Fibroblast of lung (primary cell): ENCODE data around the gene SERGEF. TPM values are rescaled to one million over a fixed set of nuclear protein-coding genes. Genes with fewer than 3 reads are reported as not detected.

Experiments used
- DNase-seq, 2 donors: peaks; one replicate each; pipeline versions ENCODE4 v3.0.0 to v3.0.0-alpha.2; 2010; ENCODE audit warnings: low read depth in 2 of 2
- H2AFZ ChIP-seq: 2 replicates; pipeline ENCODE4 v1.5.1; 2012; ENCODE audit warnings: low read length, control low read depth, inconsistent platforms
- H3K27ac ChIP-seq: 2 replicates; pipeline ENCODE4 v1.5.1; 2011; ENCODE audit warnings: low read length, control low read depth; ENCODE audit not compliant: insufficient read depth
- H3K27me3 ChIP-seq: 2 replicates; pipeline ENCODE4 v1.5.1; 2011; ENCODE audit warnings: mild to moderate bottlenecking, low read length; ENCODE audit not compliant: control insufficient read depth, insufficient read depth
- H3K36me3 ChIP-seq: 2 replicates; pipeline ENCODE4 v1.5.1; 2011; ENCODE audit warnings: low read length; ENCODE audit not compliant: control insufficient read depth, insufficient read depth
- H3K4me1 ChIP-seq: 2 replicates; pipeline ENCODE4 v1.5.1; 2011; ENCODE audit warnings: low read length; ENCODE audit not compliant: control insufficient read depth, insufficient read depth; ENCODE audit errors: extremely low read depth
- H3K4me2 ChIP-seq: 2 replicates; pipeline ENCODE4 v1.5.1; 2011; ENCODE audit warnings: low read length, control low read depth; ENCODE audit not compliant: insufficient read depth; ENCODE audit errors: extremely low read depth
- H3K4me3 ChIP-seq, 4 experiments: fragments of 200-600 bp in 1 of 4; sonication (generic) in 1 of 4; replicated peaks in 1 of 4; 2 replicates each; pipeline ENCODE4 v1.5.1; 2011 to 2016; ENCODE audit warnings: low read length in 4 of 4, low read depth in 3 of 4, mild to moderate bottlenecking in 3 of 4, control low read depth in 2 of 4, inconsistent platforms in 1 of 4, mixed read lengths in 1 of 4; ENCODE audit not compliant: insufficient read depth in 1 of 4; ENCODE audit errors: control extremely low read depth in 1 of 4
- H3K79me2 ChIP-seq: 2 replicates; pipeline ENCODE4 v1.5.1; 2012; ENCODE audit warnings: mild to moderate bottlenecking, low read length, inconsistent platforms; ENCODE audit not compliant: control insufficient read depth, insufficient read depth
- H3K9ac ChIP-seq: 2 replicates; pipeline ENCODE4 v1.5.1; 2011; ENCODE audit warnings: mild to moderate bottlenecking, low read length, control low read depth; ENCODE audit not compliant: insufficient read depth
- H3K9me3 ChIP-seq: 2 replicates; pipeline ENCODE4 v1.5.1; 2012; ENCODE audit warnings: low read depth, low read length; ENCODE audit not compliant: control insufficient read depth, insufficient read depth
- H4K20me1 ChIP-seq: 2 replicates; pipeline ENCODE4 v1.5.1; 2011; ENCODE audit warnings: low read length; ENCODE audit not compliant: control insufficient read depth, insufficient read depth; ENCODE audit errors: extremely low read depth
- CTCF ChIP-seq, 2 donors: IDR thresholded peaks in 1 of 2; conservative IDR thresholded peaks in 1 of 2; 1 replicate in 1 of 2; 2 replicates in 1 of 2; pipeline ENCODE4 v1.5.1; 2011 to 2012; ENCODE audit warnings: low read length in 2 of 2, control low read depth in 1 of 2, inconsistent platforms in 1 of 2, low read depth in 1 of 2, mild to moderate bottlenecking in 1 of 2
- EZH2 ChIP-seq: IDR thresholded peaks from 2 replicates; pipeline ENCODE4 v1.5.1; 2012; ENCODE audit warnings: low read length, control low read depth, mild to moderate bottlenecking; ENCODE audit errors: missing control alignments
- polyA plus RNA-seq, 2 donors: library from polyadenylated mRNA; depleted of rRNA in 1 of 2; stranded (reverse) in 1 of 2; unstranded in 1 of 2; fragments of >200 nt; gene quantifications; 2 replicates each; pipeline ENCODE4 v1.2.1, GENCODE V29; 2011 to 2012; ENCODE audit warnings: missing spikeins in 1 of 2
- total RNA-seq: library from RNA; depleted of rRNA; stranded (reverse); fragments of >200 nt; gene quantifications from 2 replicates; pipeline ENCODE4 v1.2.1, GENCODE V29; 2014

SERGEF gene
- total and polyA plus RNA-seq, 2 donors (not counting 1 experiment from before 2014, with no cell fraction given) = 14.5 to 38.5 TPM

GRCh38 chr11:18010977-18011586 is 1.8 kb downstream of the SERGEF start:
- no peaks in the 10 kb centered on the region for H3K79me2 ChIP-seq
- H3K27ac ChIP-seq = no peak overlapping the region
- TF ChIP-seq EZH2 (no peak), CTCF (conservative IDR thresholded peaks at IDR 0.05 in 1 of 2, IDR thresholded peaks at IDR 0.05 in 1 of 2; ENCODE audit: low read depth in 1 of 2, low read length in 2 of 2) (no peak)
- no peak overlapping the region for H3K9ac ChIP-seq
- no peaks in the 10 kb centered on the region for H4K20me1 ChIP-seq
- no peak overlapping the region for H3K4me3 ChIP-seq
- H3K27me3 ChIP-seq = peaks cover 2% of the 10 kb centered on the region
- no peak overlapping the region for H2AFZ ChIP-seq
- DNase-seq = no peak
- no peaks in the 10 kb centered on the region for H3K36me3 ChIP-seq
- H3K4me1 ChIP-seq = peaks cover 4% of the 10 kb centered on the region
- no peak overlapping the region for H3K4me2 ChIP-seq
- no peaks in the 10 kb centered on the region for H3K9me3 ChIP-seq

GRCh38 chr11:18010121-18010670 is 2.7 kb downstream of the SERGEF start:
- no peak for DNase-seq
- no peak overlapping the region for H3K4me2 ChIP-seq
- no peaks in the 10 kb centered on the region for H3K36me3 ChIP-seq

More at GRCh38 chr11:18010121-18010670, 2.7 kb downstream of the SERGEF start:
- no peak overlapping the region for H3K27ac ChIP-seq
- H2AFZ ChIP-seq = no peak overlapping the region
- no peak overlapping the region for H3K4me3 ChIP-seq
- no peaks in the 10 kb centered on the region for H3K27me3 ChIP-seq
- H3K4me1 ChIP-seq = peaks cover 4% of the 10 kb centered on the region
- H3K9ac ChIP-seq = no peak overlapping the region
- no peaks in the 10 kb centered on the region for H4K20me1 ChIP-seq
- no peaks in the 10 kb centered on the region for H3K79me2 ChIP-seq
- TF ChIP-seq EZH2 = no peak
- no peak for TF ChIP-seq CTCF (conservative IDR thresholded peaks at IDR 0.05 in 1 of 2, IDR thresholded peaks at IDR 0.05 in 1 of 2; ENCODE audit: low read depth in 1 of 2, low read length in 2 of 2)
- no peaks in the 10 kb centered on the region for H3K9me3 ChIP-seq
